Measurements from ENCODE around the gene KLLN. TPM values are rescaled to one million over a fixed set of nuclear protein-coding genes. Genes with fewer than 3 reads are reported as not detected.

Gene KLLN
- total and polyA plus RNA-seq, 12 donors, result 0.24 to 1.5 (median 0.82) TPM

- Histone ChIP-seq H3K9me3 (replicated peaks in 1 of 3) (no peaks in the 10 kb centered on the region), H3K27ac (peak overlapping the region in 4 of 5 donors; percentile 83 to 93 (median 89)), H3K27me3 (no peaks in the 10 kb centered on the region), H3K4me1 (replicated peaks in 1 of 2) (peaks cover 10 to 38% of the 10 kb centered on the region in 2 donors), H3K4me3 (peak overlapping the region in 3 of 4 donors; percentile 34 to 93 (median 75)), H3K36me3 (replicated peaks in 1 of 2) (no peaks in the 10 kb centered on the region)
- DNase-seq, result no peak
- 21 to 32% (median 26%) methylated on average over 10 of the region's 10 CpGs for WGBS, 4 donors
- no peak for TF ChIP-seq CTCF (IDR thresholded peaks at IDR 0.05)
- no peak for TF ChIP-seq POLR2A (IDR thresholded peaks at IDR 0.05)
- intact Hi-C loops (cut with DNase I), result no loop called here
Observed at GRCh38 chr10:87816898-87817608, 46.3 kb downstream of the KLLN start.

- no peaks in the 10 kb centered on the region for H3K9me3 ChIP-seq (replicated peaks in 1 of 3)
- WGBS, 4 donors, result 71 to 78% (median 72%) methylated on average over 9 of the region's 9 CpGs
- no peak for DNase-seq
- peak overlapping the region in 1 of 4 donors; percentile 75 for H3K4me3 ChIP-seq
- intact Hi-C loops (cut with DNase I), result no loop called here
- H3K27ac ChIP-seq, result no peak overlapping the region
- H3K27me3 ChIP-seq, result no peaks in the 10 kb centered on the region
- peaks cover 10 to 38% of the 10 kb centered on the region in 2 donors for H3K4me1 ChIP-seq (replicated peaks in 1 of 2)
- H3K36me3 ChIP-seq (replicated peaks in 1 of 2), result no peaks in the 10 kb centered on the region
- TF ChIP-seq CTCF (IDR thresholded peaks at IDR 0.05) (peak in 1 of 6 experiments; percentile 17), POLR2A (IDR thresholded peaks at IDR 0.05) (no peak)
Observed at GRCh38 chr10:87816163-87816897, 47.0 kb downstream of the KLLN start.

Small RNAs within 50 kb of the gene (small RNA-seq; reads per million reads assigned to genes)
- gene RN7SL78P, result 0 reads per million in 2 donors

Other genes starting within 250 kb of the KLLN start
- gene PAPSS2, start 203.7 kb downstream of the KLLN start, total RNA-seq, result 100 to 1,000 TPM; 182 to 775 (median 252) TPM
- 100 to 1,000 TPM in 1 of 3 donors, 10 to 100 TPM in 2; 55.0 to 463 (median 72.3) TPM for gene PAPSS2, start 203.7 kb downstream of the KLLN start, polyA plus RNA-seq
- 100 to 1,000 TPM in 1 of 9 donors, 10 to 100 TPM in 8; 30.0 to 119 (median 50.6) TPM for gene ATAD1, start 45.3 kb downstream of the KLLN start, total RNA-seq
- gene ATAD1, start 45.3 kb downstream of the KLLN start, polyA plus RNA-seq, result 10 to 100 TPM in 1 of 3 donors, 1 to 10 TPM in 2; 8.5 to 54.4 (median 9.0) TPM
- gene PTEN, start 92 bp upstream of the KLLN start, total RNA-seq, result 100 to 1,000 TPM in 2 of 9 donors, 10 to 100 TPM in 7; 72.2 to 179 (median 92.8) TPM
- 10 to 100 TPM; 35.7 to 87.1 (median 37.9) TPM for gene PTEN, start 92 bp upstream of the KLLN start, polyA plus RNA-seq

Measured in adrenal gland (tissue), 12 donors.